T1000 (cell line): Measurements from ENCODE around the gene C6orf132.
"Not testable (repeated sequence)": the region's sequence is repeated elsewhere in the genome, so short reads cannot be mapped to it uniquely, and the experiment has no call there.

Experiments
- DNase-seq: peaks from one replicate; lab custom pipeline; 2025; ENCODE audit warnings: mixed read lengths; lab: John Stamatoyannopoulos, UW

Gene C6orf132, protein sequence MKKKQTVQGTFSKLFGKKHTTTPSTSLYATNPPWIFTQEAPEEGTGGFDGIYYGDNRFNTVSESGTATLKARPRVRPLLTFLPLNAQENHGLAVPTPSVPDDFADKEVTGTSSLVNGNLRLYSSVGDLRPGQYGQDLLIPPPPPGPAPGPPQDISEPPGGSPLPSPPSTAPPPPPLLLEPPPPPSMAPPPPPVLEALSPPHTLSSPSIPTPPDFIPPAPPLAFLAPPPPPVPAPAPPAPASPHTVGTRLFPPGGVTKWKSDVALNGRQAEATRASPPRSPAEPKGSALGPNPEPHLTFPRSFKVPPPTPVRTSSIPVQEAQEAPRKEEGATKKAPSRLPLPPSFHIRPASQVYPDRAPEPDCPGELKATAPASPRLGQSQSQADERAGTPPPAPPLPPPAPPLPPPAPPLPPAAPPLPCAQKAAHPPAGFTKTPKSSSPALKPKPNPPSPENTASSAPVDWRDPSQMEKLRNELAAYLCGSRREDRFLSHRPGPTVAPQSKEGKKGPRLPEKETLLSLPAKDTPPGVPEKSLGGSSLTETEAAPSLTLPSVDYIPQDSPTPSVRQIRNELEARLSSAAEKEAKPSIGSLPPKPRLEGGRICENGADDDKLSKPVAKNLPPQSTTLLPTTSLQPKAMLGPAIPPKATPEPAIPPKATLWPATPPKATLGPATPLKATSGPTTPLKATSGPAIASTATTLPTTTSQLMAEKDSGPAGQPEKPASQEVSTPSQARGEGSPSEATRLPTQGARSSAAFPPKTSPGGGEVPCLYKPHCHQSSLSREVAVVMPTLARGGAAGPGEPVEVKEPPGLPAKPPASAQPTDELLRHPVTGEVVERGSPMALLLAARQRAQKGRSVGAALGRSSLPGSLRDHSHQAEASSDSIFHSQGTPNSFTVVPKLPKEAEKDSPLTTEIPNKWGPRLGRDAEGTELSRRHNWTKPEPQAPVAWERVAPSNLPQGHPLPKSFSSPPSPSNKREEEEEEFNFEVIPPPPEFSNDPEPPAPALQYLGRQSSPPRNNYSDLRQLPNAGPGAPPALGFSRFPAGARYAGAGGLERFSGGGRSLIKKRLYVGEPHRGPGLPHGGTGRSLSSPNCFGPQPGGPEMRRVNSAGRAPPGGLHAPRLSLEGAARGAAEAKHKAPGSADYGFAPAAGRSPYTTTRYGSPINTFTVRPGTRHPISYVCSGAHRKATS

DNA sequence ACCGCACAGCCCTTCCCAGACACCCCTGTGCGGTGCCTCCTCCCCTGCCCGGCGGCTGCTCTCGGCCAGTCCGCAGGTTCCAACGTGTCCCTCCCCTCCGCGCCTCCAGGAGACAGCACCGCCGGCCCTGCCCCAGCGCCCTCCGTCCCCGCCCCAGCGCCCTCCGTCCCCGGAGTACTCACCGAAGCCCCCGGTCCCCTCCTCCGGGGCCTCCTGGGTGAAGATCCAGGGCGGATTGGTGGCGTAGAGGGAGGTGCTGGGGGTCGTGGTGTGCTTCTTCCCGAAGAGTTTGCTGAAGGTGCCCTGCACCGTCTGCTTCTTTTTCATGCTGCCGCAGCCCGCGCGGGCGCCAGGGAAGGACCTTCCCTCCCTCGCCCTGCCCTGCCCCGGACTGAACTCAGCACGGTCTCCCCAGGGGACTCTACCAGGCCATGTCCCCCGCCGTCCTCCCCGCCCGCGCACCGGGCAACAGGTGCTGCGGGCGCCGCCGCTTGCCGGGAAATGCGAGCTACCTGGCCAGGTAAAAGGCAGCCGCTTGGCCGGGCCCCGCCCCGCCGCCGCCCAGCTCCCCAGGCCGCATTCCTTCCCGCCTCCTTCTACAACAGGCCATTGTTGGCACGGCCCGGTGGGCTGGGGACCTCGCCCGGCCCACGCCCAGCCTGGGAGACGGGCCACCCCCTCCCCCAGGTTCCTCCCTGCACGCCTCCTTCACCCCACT lies at the start of gene C6orf132:
Gene C6orf132 (minus strand): TSS at position 503 of the 718 bp plus-strand sequence. CDS start 176 bp downstream, at position 327.
- no peak for DNase-seq

DNA sequence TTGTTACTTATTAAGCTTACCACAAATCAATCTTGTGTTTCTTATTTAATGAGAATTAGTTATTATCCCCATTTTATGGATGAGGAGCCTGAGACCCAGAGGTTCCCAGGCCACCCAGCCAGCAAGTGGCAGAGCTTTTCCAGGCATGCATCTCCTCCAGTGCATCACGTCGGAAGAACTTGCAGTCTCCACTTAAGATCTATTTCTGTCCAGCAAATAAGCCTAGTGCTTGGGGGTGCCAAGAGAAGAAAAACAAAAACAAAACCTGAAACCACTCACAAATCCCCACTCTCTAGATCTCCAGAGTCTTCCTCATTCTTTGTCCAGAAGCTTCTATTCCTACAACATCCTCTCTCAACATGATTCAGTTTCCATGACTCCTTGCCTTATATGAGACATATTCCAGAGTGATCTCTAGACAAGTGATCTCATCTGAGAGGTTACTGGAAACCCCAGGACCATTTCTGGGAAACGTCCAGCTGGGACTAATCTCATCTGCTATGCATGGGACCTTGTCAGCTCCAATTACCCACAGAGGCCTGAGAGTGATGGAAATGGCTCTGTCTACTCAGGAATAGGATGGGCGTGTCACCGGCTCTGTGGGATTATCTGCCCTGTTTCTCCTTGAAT lies 48.2 kb upstream of the C6orf132 start:
- DNase-seq, result no peak

DNA sequence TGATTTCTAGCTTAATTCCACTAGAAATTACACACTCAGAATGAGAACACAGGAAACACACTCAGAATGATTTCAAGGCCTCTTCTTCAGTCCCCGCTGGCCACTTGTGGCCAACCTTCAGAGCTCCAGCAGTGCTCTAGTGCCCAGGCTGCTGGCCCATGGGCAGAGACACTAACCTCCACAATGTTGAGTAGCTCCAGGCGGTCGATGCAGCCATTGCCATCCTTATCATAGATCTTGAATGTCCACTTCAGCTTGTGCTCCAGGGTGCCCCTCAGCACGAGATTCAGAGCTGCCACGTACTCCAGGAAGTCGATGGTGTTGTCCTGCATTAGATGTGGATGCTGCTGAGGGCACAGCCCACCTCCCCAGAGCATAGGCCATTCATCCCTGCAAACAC lies 46.0 kb upstream of the C6orf132 start:
- DNase-seq, result no peak

DNA sequence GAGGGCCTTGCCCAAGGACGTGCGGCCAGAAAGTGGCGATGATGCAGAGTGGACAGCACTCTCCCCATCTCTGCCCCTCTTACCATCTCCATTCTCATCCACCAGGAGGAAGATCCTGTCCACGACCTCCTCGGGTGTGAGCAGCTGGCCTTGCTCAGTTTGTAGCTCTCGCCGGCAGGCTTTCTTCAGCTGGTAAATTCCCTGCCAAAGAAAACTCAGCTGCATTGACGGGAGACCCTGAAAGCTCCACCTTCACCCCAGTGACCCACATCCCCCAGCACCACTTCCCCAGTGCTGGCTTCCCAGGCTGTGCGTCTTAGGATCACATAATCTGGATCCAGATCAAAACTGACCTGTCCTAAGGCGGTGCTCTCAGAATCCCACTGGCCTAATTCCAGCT lies 43.2 kb upstream of the C6orf132 start:
- no peak for DNase-seq

DNA sequence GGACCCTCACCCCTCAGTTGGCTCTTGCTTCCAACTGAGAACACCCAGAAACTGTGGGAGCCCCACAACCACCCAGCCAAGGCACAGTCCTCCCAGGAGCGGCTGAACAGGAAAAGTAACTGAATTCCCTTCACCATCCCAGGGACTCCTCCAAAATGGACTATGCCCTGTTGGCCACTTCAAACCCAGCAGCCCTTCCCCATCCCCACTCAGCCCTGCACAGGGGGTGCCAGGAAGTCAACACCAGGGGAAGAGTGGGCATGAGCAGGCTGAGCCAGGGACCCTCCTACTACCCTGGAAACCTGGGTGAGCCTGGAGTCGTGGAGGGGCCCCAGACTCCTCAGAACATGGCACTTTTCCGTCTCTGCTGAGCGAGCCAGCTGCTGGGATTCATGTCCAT lies 42.1 kb upstream of the C6orf132 start:
- DNase-seq, result no peak

DNA sequence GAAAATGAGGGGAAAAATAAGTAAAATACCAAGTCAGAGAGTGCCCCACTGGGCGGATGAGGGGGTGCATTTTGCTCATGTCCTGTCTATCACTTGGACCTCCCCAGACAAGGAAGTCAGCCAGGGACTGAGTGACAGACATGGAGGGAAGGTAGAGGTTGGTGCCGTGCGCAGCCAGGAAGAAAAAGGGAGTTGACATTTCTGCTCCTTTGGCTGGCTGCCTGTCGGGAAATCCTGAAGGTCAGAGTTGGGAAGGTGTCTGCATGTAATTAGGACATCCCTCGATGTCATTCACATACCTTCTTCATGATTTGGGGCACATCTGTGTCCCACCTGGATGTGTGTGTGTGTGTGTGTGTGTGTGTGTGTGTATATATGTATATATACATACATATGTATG lies 39.7 kb upstream of the C6orf132 start:
- no peak for DNase-seq

DNA sequence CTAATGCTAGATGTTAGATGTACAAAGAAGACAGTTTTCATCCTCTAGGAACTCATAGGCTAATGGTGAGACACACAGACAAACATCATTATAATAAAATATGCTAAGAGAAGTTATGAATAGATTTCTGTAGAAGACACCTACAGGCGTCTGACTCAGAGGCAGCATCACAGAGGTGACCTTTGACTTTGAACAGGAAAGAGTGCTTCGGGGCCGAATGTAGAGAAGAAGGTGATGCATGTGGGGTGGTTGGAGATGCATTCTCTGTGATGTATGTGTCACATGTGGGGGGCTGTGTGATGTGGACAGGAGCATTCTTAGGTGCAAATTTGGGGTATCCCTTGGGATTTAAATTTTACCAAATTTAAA lies 37.5 kb upstream of the C6orf132 start:
- no peak for DNase-seq

DNA sequence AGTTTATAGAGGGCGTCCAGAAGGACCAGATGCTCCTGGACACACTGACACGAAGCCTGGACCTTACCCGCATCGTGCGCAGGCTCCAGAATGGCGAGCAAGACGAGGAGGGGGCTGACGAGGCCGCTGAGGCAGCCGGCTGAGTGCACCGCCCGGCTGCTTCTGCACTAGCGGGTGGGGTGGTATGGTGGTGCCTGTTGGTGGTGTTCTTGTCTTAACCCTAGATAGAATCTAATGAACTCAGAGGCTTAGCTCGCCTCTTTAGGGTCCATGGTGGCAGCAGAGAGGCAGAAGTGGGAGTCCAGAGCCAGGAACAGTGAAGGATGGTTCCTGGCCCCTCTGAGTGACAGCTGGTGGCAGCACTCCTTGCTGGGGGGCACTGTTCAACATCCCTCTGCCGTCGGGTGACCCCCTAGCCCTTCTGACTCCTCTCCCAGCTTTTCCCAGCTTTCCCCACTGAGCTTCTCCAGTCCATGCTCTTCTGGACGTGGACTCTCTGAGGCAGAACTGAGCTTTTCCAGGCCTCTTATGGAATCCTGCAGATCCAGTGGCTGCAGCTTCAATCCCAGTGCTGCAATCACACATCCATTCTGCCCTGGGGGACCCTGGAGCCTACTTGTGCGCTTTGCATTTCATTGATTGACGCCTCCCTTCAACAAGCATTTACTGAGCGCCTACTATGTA lies 37.0 kb upstream of the C6orf132 start:
- DNase-seq, result no peak

DNA sequence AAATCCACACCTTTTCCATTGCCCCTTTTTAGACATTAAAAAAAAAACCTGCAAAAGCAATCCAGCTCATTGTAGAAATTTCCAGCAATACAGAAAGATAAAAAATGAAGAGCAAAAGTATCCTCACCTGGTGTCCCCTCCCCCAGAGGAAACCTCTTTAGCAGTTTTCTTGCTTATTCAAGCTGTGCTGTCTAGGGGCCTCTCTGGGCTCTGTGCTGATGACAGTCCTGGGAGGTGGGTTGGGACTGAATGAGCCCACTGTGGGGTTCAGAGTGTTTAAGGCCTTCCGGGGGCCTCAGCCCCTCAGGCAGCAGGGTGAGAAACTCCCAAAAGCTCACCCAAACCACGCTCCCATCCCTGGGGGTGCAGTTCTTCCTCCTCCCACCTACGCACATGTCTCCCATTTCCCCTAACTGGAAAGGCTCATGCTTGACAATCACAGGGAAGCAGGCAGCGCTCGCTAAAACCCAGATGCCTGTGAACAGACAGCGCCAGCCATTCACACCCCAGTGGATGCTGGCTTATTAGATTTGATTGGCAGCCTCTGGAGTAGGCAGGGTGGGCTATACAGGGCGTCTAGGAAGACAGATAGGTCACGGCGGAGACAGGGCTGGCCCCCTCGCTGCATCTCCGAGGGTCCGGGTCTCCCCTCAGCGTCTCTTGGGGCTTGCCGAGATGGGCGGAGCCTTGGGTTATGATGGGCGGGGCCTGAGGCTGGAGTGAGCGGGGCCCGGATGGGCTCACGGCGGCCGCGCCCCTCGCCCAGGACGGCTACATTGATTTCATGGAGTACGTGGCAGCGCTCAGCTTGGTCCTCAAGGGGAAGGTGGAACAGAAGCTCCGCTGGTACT lies 35.3 kb upstream of the C6orf132 start:
- no peak for DNase-seq

DNA sequence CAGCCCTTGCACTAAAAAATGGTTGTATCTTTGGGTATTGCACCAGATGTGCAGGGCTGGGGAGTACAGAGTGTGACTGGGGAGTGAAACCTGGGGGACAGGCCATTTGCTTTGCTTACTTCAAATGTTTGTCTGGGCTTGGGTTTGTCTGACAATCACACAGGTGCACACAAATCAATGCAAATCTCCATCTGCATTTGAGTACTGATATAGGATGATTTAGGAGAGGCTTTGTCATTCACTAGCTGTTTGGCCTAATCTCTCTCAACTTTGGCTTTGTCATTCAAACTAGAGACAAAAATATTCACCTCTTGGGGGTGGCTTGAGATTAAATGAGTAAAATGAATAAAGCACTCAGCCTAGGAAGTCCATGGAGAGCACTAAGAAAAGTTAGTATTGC lies 34.6 kb upstream of the C6orf132 start:
- no peak for DNase-seq

DNA sequence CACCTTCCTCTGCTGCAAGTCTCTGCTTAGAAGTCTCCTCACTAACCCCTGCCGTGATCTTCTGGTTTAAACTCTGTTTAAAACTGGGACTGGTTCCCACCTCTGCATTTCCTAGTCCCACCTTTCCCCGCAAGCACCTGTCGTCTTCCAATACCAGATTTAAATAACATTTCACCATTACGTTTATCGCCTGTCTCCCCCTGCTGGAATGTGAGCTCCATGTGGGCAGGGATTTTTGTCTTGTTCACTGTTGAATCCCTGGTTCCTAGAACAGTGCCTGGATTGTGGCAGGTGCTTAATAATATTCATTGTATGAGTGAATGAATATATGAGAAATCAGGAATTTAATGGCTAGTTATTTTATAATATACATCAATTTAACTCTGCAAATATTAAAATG lies 33.4 kb upstream of the C6orf132 start:
- DNase-seq, result no peak

DNA sequence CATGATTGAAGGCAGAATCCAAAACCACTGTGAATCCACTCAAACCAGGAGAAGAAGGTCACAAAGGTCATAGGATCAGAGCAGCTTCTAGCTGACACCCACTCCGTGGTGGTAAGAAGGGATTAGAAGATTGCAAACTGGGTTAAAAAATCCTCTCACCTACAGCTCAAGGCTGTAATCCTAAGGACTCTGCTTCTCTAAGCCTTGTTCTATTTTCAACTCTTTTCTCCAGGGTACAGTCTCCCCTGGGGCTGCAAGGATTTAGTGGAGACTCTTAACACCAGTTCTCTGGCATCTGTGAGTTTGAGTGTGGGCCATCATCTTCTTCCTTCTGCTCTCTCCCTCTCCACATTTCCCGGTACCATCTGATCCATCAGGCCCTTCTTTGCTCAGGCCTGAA lies 30.7 kb upstream of the C6orf132 start, which contains the start of gene GUCA1A:
Gene GUCA1A (plus strand): TSS at position 264 of the 400 bp plus-strand sequence. CDS start 250 bp downstream, outside the sequence.
- DNase-seq, result no peak

DNA sequence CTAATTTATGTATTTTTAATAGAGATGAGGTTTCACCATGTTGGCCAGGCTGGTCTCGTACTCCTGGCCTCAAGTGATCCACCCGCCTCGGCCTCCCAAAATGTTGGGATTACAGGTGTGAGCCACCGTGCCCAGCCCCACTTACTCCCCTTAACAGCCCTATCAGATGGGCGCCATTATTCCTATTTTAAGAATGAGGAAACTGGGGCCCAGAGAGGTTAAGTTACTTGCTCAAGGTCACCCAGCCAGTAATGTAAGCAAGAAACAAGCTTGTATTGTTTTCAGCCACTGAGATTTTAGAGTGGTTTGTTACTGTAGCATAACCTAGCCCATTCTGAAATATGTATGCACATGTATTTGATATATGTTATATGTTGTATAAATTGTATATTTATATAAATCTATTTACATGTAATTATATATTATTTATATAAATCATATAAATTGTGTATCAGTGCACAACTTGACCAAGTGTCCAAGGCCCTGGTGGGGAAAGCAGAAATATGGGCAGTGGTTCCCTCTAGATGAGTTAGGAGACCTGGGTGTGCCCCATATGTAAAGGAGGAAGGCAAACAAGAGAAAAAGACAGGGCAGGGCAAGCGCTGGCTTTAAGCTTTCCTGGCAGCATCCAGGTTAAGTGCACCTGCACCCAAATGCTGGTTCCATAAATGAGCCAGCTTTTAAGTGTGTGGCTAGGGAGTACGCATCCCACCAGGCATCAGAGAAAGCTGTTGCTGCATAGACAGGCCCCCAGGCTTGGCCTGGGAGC lies 29.6 kb upstream of the C6orf132 start:
- DNase-seq, result no peak

DNA sequence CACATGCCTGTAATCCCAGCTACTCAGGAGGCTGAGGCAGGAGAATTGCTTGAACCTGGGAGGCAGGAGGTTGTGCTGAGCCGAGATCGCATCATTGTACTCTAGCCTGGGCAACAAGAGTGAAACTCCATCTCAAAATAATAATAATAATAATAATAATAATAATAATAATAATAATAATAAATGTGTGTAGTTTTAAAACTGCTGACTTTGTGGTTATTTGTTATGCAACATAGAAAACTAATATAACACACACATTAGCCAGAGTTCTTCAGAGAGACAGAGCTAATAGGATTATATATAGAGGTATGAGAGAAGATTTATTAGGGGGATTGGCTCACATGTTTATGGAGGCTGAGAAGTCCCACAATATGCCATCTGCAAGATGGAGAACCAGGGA lies 27.4 kb upstream of the C6orf132 start:
- not testable (repeated sequence) for DNase-seq

DNA sequence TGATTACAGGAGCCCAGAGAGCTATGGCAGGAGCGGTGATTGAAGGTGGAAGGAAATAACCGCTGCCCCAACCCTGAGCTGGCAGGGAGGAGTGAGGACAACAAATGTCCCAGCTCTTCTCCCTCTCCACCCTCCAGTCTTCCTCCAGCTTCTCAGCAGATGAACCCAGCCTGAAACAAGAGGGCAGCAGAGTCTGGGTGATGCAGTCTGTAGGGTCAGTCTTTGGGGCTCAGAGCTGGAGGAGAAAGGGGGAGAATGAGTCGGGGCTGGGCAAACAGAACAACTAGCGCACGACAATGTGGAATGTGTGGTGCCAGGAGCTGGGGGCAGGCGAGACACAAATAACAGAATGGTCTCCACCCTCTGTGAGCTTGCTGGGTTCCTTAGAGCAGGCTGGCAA lies 26.2 kb upstream of the C6orf132 start:
- DNase-seq, result no peak

DNA sequence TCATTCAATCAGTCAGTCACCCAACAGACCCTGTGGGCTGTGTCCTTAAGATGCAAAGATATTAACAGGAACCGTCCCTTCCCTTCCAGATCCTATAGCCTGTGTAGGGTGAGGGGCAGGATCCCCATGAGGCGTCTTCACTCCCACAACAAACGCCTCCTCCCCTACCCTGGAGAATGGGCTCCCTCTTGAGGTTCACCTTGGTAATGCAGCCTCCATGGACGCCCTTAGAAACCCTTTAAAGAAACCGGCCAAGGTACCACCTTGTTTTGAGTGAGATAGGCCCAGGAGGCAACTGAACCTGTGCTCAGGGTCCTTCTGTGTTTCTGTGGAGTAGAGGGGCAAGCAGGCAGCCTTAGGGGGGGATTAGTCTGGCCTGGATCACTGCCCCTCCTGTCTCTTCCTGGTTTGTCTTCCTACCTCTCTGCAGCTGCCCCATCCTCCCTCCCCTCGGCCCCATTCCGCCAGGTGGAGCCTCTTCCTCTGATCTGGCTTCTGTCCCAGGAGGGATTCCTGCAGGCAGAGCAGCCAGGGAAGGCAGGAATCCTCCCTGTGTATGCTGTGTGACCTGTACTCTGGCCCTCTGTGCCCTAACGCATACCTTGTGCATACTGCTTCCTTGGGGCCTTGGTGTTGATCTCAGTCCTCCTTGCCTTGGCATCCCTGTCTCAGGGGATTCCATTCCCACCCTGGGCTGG lies 24.2 kb upstream of the C6orf132 start:
- DNase-seq, result peak; percentile 50

DNA sequence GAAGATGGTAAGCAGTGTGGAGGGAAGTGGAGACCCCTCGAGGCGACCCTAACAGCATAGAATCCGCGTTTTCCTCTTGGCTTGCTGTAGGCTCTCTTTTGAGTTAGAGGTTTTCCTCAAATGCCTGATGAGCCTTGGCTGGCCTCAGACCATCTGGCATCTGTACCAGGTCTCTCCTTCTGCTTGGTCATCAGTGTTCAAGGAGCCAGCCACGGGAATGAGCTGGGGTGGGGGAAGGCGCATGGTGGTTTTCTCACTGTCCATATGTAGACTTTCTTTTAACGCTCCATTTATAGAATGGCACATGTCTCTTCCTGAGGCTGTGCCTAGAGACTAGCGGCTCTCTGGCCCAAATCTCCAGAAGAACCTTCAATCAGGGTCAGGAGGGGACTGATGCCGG lies 22.6 kb upstream of the C6orf132 start:
- no peak for DNase-seq

DNA sequence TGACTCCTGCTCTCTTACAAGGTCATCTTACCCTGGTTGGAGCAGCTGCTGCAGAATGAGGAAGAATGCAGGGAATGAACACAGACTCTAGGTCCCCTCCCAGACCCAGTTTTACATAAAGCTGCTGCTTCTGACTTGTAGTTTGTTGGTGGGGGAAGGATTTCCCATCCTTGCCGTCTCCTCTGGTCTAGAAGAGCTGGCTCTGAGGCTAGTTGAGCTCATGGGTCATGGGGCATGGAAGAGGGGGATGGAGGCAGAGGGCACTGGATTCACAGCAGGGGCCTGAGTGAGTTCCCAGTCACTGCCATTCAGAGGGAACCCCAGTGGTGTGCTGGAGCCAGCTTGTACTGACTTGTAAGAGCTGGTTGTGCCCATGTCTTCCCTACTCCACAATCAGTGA lies 21.6 kb upstream of the C6orf132 start:
- DNase-seq, result no peak
